Measurements from ENCODE around the gene CNTNAP5. TPM values are rescaled to one million over a fixed set of nuclear protein-coding genes. Genes with fewer than 3 reads are reported as not detected.

The CNTNAP5 gene
- total RNA-seq, 4 donors from 2014 or later: 0.20 to 1.4 (median 0.68) TPM; not detected in 1

- 85 to 89% methylated on average over 8 of the region's 8 CpGs for WGBS, 2 donors (ENCODE audit: low coverage in 1 of 2)
- DNase-seq: no peak
- no peak overlapping the region for H3K4me3 ChIP-seq
- no peaks in the 10 kb centered on the region for H3K9me3 ChIP-seq
- no peaks in the 10 kb centered on the region for H3K27me3 ChIP-seq
- H3K27ac ChIP-seq: no peak overlapping the region
- TF ChIP-seq POLR2AphosphoS5 (IDR thresholded peaks at IDR 0.05) (no peak), POLR2A (IDR thresholded peaks at IDR 0.05) (no peak), EP300 (IDR thresholded peaks at IDR 0.05; ENCODE audit: low read depth) (no peak), CTCF (IDR thresholded peaks at IDR 0.05) (no peak)
- in situ Hi-C loops (cut with MboI; ENCODE audit: low pct_ligation_motif_present in 1 of 4, low pct_unique_long_range_greater_than_20kb in 1 of 4, low sequenced_read_pairs in 3 of 4) (no loop called here), intact Hi-C loops (cut with DNase I; ENCODE audit: low total_unique reads) (no loop called here)
- no peaks in the 10 kb centered on the region for H3K4me1 ChIP-seq
- no peaks in the 10 kb centered on the region for H3K36me3 ChIP-seq
These were observed 284.6 kb downstream of the CNTNAP5 start for GRCh38 chr2:124309563-124310138.

- TF ChIP-seq EP300 (IDR thresholded peaks at IDR 0.05; ENCODE audit: low read depth) (no peak), POLR2AphosphoS5 (IDR thresholded peaks at IDR 0.05) (no peak), CTCF (IDR thresholded peaks at IDR 0.05) (no peak), POLR2A (IDR thresholded peaks at IDR 0.05) (no peak)
- 75 to 78% methylated on average over 4 of the region's 4 CpGs for WGBS, 2 donors (ENCODE audit: low coverage in 1 of 2)
- Histone ChIP-seq H3K4me3 (no peak overlapping the region), H3K9me3 (no peaks in the 10 kb centered on the region), H3K4me1 (no peaks in the 10 kb centered on the region), H3K36me3 (no peaks in the 10 kb centered on the region), H3K27ac (no peak overlapping the region), H3K27me3 (no peaks in the 10 kb centered on the region)
- intact Hi-C loops (cut with DNase I; ENCODE audit: low total_unique reads) (no loop called here), in situ Hi-C loops (cut with MboI; ENCODE audit: low pct_ligation_motif_present in 1 of 4, low pct_unique_long_range_greater_than_20kb in 1 of 4, low sequenced_read_pairs in 3 of 4) (no loop called here)
- no peak for DNase-seq
These were observed 285.6 kb downstream of the CNTNAP5 start for GRCh38 chr2:124310671-124311070.

- TF ChIP-seq POLR2AphosphoS5 (IDR thresholded peaks at IDR 0.05) (no peak), CTCF (IDR thresholded peaks at IDR 0.05) (no peak), POLR2A (IDR thresholded peaks at IDR 0.05) (no peak), EP300 (IDR thresholded peaks at IDR 0.05; ENCODE audit: low read depth) (no peak)
- H3K9me3 ChIP-seq: no peaks in the 10 kb centered on the region
- H3K4me3 ChIP-seq: no peak overlapping the region
- 90 to 91% methylated on average over 4 to 8 of the region's 8 CpGs for WGBS, 2 donors (ENCODE audit: low coverage in 1 of 2)
- in situ Hi-C loops (cut with MboI; ENCODE audit: low pct_ligation_motif_present in 1 of 4, low pct_unique_long_range_greater_than_20kb in 1 of 4, low sequenced_read_pairs in 3 of 4): no loop called here
- intact Hi-C loops (cut with DNase I; ENCODE audit: low total_unique reads): no loop called here
- DNase-seq: no peak
- H3K27ac ChIP-seq: no peak overlapping the region
- H3K4me1 ChIP-seq: peaks cover 0 to 4% (median 0%) of the 10 kb centered on the region in 4 donors
- H3K36me3 ChIP-seq: no peaks in the 10 kb centered on the region
- H3K27me3 ChIP-seq: no peaks in the 10 kb centered on the region
These were observed 289.0 kb downstream of the CNTNAP5 start for GRCh38 chr2:124314084-124314483.

GRCh38 chr2:124315221-124315880 is 290.3 kb downstream of the CNTNAP5 start:
- Histone ChIP-seq H3K27me3 (no peaks in the 10 kb centered on the region), H3K9me3 (no peaks in the 10 kb centered on the region), H3K27ac (no peak overlapping the region), H3K4me3 (no peak overlapping the region), H3K36me3 (no peaks in the 10 kb centered on the region), H3K4me1 (peaks cover 0 to 4% (median 0%) of the 10 kb centered on the region in 4 donors)
- in situ Hi-C loops (cut with MboI; ENCODE audit: low pct_ligation_motif_present in 1 of 4, low pct_unique_long_range_greater_than_20kb in 1 of 4, low sequenced_read_pairs in 3 of 4): no loop called here
- intact Hi-C loops (cut with DNase I; ENCODE audit: low total_unique reads): no loop called here
- DNase-seq: no peak
- WGBS, 2 donors (ENCODE audit: low coverage in 1 of 2): 50 to 64% methylated on average over 3 to 6 of the region's 6 CpGs
- TF ChIP-seq POLR2AphosphoS5 (IDR thresholded peaks at IDR 0.05) (no peak), CTCF (IDR thresholded peaks at IDR 0.05) (no peak), EP300 (IDR thresholded peaks at IDR 0.05; ENCODE audit: low read depth) (no peak), POLR2A (IDR thresholded peaks at IDR 0.05) (no peak)
